ENCODE results near the gene ATP6V1G1. TPM values are rescaled to one million over a fixed set of nuclear protein-coding genes. Genes with fewer than 3 reads are reported as not detected.
A peak's percentile ranks its signal among the peaks of the same experiment; 100 is the strongest.
"Not testable (repeated sequence)": the region's sequence is repeated elsewhere in the genome, so short reads cannot be mapped to it uniquely, and the experiment has no call there.

The ATP6V1G1 gene
- total RNA-seq, 1 donor from 2014 or later: 129 TPM

- DNase-seq: no peak
Observed at GRCh38 chr9:114580609-114581193, 6.9 kb upstream of the ATP6V1G1 start.

- DNase-seq: no peak
Observed at GRCh38 chr9:114583371-114584155, 4.0 kb upstream of the ATP6V1G1 start.

- no peak for DNase-seq
Observed at GRCh38 chr9:114588210-114588609, 641 bp downstream of the ATP6V1G1 start.

- no peak for DNase-seq
Observed at GRCh38 chr9:114588651-114589526, 1.3 kb downstream of the ATP6V1G1 start.

- DNase-seq: no peak
Observed at GRCh38 chr9:114590328-114590727, 2.8 kb downstream of the ATP6V1G1 start.

- no peak for DNase-seq
Observed at GRCh38 chr9:114591291-114591787, 3.8 kb downstream of the ATP6V1G1 start.

- no peak for DNase-seq
Observed at GRCh38 chr9:114591849-114592248, 4.3 kb downstream of the ATP6V1G1 start.

GRCh38 chr9:114592356-114592755, 4.8 kb downstream of the ATP6V1G1 start:
- no peak for DNase-seq

- DNase-seq: no peak
Observed at GRCh38 chr9:114594136-114594535, 6.6 kb downstream of the ATP6V1G1 start.

GRCh38 chr9:114600502-114601248, 13.1 kb downstream of the ATP6V1G1 start:
- not testable (repeated sequence) for DNase-seq

- not testable (repeated sequence) for DNase-seq
Observed at GRCh38 chr9:114601787-114602186, 14.2 kb downstream of the ATP6V1G1 start.

- no peak for DNase-seq
Observed at GRCh38 chr9:114602620-114603019, 15.1 kb downstream of the ATP6V1G1 start.

GRCh38 chr9:114603248-114603647, 15.7 kb downstream of the ATP6V1G1 start:
- no peak for DNase-seq

GRCh38 chr9:114604989-114605388, 17.4 kb downstream of the ATP6V1G1 start:
- DNase-seq: no peak

GRCh38 chr9:114606068-114606467, 18.5 kb downstream of the ATP6V1G1 start:
- no peak for DNase-seq

- DNase-seq: no peak
Observed at GRCh38 chr9:114606597-114607207, 19.1 kb downstream of the ATP6V1G1 start.

GRCh38 chr9:114607671-114608524, 20.3 kb downstream of the ATP6V1G1 start:
- no peak for DNase-seq

- no peak for DNase-seq
Observed at GRCh38 chr9:114608525-114608796, 20.9 kb downstream of the ATP6V1G1 start.

- DNase-seq: peak; percentile 32
Observed at GRCh38 chr9:114611516-114612271, 24.1 kb downstream of the ATP6V1G1 start.
